Islet precursor cell (in vitro differentiated cells): ENCODE results near the gene PXDN.
"Not testable (repeated sequence)": the region's sequence is repeated elsewhere in the genome, so short reads cannot be mapped to it uniquely, and the experiment has no call there.

Experiments
- DNase-seq: peaks from one replicate; pipeline ENCODE4 v3.0.0-alpha.2; 2018

Gene PXDN

DNA sequence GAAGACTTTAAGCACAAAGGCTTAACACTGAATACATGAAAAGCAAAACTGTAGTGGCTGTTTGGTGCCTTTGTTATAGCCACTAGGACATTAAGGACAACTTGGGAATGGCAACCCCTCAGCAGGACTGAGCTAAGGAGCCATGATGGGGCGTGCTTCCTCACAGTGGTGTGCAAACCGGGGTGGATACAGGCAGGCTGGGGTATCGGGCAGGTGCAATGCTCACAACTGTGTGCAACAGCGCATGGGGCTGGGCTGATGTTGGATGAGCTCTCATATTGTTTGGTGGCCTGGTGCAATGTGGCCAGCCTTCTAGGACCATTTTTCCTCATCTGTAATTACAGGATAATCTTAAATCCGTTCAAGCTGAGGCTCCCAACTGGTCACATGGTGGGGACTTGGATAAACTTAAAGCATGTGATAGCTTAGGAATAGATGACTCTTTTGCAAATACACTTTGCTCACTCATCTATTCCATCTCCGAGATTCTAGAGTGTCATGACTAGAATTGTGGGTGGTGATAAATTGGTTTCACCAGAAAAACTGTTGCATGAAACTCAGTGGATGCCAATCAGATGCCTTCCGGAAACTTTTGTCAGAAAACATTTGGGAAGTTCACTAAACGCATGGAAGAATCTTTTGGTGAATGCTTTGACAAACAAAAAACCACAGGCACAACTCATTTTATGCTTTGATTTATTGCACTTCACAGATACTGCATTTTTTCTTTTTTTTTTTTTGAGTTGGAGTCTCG is 116.5 kb downstream of the PXDN start:
- no peak for DNase-seq

DNA sequence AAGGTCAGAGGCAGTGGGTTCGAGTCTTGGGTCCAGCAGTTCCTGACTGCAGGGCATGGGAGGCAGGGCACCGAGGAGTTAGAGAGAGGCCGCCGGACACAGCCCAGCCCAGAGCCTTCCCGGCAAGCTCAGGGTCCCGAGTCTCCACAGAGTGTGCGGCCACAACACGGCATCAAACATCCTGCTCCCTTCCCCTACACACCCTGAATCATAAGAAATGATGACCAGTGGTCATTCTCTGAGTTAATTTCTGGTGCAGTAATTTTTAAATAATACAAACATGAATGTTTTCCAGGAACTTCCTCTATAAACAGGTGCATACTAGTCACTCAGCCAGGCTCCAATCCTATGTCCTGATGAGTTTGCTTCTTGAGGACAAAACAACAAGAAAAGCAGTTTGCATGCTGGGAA is 118.0 kb downstream of the PXDN start:
- DNase-seq: no peak

DNA sequence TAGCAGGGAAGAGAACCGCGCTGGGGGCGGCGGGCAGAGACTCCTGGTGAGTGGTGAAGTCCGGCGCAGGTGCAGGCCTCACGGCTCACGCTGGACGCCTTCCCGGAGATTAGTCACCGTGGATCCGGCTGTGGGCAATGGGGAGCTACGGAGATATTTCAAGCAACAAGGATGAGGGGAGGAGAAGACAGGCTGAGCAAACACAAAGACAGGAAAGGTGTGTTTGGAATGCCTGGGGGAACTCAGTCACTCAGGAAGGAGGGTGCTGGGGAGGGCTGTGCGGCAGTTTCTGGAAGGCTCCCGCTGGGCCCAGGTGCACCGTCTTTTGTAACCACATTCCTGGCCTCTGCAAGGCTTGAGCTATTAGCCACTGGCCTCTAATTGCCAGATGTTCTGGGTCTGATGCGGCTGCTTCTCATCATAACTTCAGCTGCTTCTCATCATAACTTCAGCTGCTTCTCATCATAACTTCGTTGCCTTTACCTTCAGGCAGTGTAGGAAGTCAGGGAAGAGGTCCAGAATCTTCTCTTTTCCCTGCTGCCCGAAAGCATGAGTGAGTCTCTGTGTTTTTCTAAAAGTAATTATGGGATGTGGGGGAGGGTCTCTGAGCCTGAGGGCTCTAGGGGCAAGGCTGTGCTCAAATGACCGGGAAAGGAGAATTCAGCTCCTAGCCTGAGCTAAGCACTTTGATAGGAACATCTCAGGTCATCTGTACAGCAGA is 118.9 kb downstream of the PXDN start:
- DNase-seq: peak; percentile 97

DNA sequence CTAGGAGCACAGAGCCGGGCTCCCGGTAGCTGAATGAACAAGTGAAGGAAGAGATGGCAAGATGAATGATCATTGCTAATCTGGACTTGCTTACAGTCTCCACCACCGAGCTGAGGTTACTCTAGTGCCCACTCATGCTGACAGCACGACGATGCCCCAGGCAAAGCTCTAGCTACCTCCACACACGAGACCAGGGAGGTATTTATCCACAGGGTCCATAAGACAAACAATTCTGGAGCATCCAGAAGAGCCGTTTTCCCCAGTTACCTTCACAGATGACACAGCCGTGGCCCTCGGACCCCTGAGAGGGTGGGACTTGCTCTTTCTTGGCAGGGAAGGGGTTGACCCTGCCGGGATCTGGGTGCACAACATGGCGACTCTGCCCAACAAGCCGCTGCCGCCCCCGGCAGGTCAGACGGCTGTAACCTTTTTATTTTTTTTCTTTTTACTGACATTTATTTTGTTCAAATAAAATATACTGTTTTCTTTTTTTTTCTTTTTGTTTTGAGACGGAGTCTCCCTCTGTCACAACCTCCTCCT is 120.3 kb downstream of the PXDN start:
- no peak for DNase-seq

DNA sequence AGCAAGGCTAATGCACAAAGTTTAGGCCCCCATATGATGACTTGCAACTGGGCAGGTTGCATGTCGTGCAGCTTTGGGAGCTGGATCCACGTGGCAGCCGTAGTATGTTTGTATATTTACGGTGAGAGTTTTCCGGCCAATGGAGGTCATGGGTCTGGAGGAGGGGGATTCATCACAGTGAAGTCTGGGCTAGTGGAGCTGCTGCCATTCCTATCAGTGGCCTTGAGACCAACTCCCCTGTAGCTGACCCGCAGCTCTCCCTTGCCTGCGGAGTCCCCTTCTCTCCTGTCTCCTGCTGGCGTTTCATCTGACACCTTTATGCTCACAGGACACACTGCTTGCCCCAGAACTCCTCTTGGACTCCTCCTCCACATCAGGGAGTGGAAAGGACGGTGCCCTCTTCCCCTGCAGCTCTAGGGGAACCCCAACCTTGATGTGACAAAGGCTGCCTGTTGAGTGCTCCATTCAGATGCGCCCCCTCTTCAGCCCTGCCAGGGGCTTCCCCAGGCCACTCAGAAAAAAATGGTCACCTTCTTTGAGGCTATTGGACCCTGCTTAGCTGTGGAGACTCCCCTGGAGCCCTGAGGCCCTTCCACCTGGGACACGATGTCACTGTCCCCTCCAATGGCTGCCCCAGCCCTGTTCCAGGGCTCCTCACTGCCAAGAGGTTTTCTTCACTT is 121.7 kb downstream of the PXDN start:
- no peak for DNase-seq

DNA sequence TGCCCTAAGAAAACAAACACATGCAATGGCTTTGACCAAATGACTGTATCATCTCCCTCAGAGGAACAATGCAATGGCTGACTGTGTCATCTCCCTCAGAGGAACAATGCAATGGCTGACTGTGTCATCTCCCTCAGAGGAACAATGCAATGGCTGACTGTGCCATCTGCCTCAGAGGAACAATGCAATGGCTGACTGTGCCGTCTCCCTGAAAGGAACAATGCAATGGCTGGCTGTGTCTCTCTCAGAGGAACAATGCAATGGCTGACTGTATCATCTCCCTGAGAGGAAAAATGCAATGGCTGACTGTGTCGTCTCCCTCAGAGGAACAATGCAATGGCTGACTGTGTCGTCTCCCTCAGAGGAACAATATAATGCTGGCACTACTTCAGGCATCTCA is 122.3 kb downstream of the PXDN start:
- not testable (repeated sequence) for DNase-seq

DNA sequence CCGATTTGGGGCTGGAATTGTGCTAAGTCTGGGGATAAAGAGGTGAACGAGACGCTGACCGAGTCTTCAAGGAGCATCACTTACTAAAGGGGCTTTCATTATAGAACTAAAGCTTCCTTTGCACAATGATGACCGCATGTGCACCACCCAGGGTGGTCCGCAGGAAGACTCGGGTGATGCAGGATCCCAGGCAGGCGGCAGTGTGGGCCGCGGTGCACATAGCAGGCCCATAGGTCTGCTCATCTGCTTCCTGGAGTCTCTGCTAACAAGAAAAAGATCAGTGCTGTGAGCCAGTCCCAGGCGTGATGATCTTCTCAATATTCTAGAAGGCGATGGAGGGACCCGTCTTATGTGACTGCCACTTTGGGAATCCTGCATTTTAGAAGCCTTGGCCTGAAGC is 122.8 kb downstream of the PXDN start:
- no peak for DNase-seq

DNA sequence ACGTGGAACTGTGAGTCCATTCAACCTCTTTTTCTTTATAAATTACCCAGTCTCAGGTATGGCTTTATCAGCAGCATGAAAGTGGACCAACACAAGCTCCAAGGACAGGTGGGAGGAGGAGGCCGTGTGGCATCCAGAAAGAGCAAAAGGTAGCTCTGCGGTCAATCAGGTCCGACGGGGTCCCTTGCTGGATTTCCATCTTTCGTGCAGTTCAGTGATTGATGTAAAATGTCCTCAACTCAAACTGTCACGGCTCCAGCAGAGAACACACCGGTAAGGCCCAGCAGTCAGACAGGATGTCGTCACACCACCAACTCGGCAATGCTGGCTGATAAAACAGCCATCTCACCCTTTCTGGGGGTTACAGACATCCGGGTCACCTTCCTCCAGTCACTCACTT is 123.3 kb downstream of the PXDN start:
- DNase-seq: no peak

DNA sequence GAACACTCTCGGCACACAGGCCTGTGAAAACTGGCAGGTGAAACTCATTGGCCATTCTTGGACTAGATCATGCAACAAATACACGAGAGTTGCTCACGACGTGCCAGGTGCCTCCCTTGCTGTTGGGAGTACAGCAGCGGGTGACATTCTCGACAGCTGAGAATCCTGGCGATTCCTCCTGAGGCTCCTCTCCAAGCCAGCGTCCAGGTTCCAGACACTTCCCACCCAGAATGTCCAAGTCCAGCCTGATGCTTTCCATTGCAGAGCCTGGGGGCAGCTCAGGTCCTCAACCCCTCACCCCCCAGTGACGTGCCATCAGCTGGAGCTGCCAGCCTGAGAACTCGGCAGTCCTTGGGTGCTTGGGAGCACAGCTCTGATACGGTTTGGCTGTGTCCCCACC is 124.2 kb downstream of the PXDN start:
- no peak for DNase-seq

DNA sequence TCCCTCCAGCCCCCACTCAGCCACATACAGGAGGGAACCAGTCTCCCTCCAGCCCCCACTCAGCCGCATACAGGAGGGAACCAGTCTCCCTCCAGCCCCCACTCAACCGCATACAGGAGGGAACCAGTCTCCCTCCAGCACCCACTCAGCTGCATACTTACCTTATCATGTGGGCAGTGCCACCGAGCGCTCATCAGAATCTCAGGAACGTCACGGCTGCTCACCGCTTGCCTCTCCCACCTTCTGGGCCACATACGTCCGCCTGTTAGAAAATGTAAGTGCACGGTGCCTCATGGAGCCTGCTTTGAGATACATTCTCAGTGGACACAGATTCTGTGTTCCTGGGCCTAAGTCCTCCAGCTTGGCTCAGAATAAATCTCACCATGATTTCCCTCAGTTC is 124.8 kb downstream of the PXDN start:
- no peak for DNase-seq

DNA sequence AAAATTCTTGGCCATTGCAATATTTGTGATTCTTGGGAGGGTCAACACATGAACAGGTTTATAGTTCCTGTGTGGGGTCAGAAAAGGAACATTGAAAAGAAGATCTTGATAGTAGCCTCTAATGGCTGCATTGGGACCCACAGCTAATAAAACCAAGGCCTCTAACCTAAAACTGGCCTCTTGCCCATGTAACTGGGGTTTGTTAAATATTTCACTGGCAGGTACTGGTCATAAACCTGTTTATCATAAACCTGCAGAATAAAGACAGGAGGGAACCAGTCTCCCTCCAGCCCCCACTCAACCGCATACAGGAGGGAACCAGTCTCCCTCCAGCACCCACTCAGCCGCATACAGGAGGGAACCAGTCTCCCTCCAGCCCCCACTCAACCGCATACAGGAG is 125.3 kb downstream of the PXDN start:
- no peak for DNase-seq

DNA sequence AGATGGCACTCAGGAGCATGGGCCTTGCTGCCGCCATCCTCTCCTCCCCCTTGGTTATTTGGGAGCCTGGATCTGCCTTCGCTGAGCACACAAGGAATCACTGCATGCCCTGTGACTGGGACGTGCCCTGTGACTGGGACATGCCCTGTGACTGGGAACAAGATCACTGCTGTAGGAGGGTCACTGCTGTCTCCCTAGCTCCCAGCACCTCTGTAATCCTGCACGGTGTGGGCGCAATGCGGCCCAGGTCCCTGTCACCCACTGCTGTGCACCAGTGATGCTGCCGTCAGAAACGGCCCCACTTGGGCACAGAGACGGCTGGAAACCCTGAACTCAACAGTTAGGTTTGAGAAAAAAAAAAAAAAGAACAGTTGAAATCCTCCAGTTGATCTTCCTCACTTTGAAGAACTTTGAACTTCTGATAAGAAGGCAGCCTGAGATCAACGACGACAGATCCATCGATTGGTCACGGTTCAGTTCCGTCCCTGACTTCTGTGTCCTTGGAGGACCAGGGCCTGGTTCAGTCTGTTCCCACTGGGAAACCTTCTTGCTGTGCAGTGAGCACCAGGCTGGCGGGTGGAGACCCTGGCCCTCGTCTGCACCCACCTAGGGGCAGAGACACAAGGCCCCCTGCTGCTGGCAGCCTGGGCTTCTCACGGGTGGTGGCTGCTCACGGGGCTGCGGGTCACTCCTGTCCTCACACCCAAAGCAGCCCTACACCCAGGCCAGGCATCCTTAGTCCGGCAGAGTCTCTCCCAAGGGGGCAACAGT is 125.9 kb downstream of the PXDN start:
- no peak for DNase-seq

DNA sequence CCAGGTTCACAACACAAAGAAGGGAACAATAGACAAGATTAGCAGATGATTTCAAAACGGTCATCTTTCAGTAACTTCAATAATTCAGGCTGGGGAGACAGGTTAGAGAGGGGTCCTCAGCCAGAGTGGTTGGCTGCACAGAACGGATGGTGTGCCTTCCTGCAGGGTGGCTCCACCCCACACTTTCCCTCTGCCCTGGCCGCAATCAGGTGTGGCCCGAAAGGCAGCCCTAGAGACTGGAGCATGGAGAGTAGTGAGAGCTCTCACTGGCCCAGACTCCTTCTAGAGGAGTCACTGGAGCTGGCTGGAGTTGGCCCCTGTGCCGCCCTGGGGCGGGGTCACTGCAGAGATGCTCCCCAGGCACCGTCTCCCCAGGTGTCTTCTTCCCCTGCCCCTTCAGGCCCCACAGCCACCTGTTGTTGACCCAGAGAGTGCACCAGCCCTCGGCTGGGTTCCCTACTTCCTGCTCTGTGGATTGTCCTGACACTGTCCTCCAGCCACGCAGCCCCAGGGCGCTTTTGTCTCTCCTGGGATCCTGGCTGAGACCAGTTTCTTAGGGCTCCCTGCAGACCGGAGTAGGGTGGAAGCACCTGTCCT is 126.8 kb downstream of the PXDN start:
- DNase-seq: peak; percentile 88

DNA sequence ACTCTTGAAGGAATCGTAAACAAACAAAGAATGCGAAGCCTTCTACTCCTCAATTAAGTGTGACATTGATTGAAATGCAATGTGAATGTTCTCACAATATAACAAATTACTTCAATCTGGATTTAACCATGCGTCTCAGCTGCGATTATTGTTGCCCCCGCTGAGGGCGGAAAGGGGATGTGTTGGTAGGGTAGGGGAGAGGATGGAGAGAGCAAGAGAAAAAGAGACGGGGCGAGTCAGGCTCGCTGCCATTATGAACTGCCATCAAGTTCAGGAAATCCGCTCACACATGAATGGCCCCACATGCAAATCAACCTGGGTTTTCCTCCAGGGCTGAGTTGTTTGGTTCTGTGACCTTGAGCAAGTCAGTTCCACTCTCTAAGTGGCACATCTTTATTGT is 129.8 kb downstream of the PXDN start:
- no peak for DNase-seq

DNA sequence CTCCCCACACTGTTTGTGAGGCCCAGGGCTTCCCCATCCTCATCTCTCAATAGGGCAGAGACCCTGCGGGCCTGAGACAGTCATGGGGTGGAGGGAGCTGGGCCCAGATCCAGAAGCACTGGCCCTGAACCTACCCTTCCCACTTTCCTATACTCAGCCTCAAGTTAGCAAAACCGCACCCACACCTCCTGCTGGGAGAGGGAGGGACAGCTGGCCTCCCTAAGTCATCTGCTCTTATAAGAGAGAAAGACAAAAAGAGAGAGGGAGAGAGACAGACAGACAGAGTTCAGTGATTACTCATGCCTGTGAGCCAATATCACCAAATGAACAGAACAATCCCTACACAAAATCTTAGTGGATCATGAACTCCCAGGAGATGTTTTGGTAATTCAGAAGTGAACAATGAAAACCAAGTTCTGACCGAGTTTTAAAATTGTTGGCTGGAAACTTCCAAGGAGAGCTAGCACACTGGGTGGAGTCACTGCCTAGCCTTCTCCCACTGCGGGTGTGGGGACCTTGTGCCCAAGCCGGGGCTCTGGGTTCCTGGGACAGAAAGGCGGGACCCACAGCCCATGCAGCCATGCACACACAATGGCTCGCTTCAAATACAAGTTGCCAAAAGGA is 130.5 kb downstream of the PXDN start:
- DNase-seq: no peak

DNA sequence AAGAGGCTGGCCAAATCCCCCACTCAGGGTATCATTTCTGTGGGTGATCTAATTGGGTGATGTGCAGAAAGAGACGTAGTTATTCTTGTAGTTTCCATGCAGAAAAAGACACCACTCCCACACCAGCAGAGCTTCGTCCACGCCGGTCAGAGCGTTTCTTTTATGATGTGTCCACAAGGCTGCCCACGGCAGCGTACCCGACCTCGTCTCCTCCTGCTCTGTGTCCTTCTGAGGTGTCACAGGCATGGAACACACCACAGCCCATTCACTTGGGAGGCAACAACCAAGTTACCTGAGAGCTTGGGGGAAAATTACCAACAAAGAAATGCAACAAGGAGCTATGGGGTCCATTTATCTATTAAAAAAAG is 131.3 kb downstream of the PXDN start:
- DNase-seq: no peak

DNA sequence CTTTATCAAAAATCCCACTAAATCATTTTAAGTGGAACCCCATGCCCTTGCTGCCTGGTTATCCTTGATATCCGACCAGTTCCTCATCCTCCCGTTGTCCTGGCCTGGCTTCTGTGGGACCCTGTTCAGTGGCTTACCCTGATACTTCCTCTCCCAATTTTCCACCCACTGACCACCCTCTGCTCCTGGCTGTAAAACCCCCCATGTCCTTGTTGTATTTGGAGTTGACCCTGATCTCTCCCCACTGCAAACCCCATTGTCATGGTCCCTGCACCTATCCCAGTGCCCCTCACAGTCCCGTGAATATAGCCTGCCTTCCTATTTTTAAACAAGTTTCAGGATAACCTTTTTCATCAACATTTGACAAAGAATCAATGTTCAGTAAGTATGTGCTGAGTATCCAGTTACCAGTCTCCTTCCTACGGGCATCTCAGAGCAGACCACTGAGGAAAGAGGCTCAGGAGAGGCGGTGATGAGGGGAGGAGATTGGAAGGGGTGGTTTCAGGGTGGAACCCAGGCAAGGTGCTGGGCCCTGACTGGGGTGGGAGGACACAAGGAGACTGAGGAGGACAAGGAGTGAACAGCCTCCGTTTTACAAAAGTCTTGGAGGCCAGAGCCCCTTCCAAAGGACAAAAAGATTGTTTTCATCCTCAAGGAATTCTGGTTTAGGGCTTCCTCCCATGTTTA is 131.8 kb downstream of the PXDN start:
- no peak for DNase-seq

DNA sequence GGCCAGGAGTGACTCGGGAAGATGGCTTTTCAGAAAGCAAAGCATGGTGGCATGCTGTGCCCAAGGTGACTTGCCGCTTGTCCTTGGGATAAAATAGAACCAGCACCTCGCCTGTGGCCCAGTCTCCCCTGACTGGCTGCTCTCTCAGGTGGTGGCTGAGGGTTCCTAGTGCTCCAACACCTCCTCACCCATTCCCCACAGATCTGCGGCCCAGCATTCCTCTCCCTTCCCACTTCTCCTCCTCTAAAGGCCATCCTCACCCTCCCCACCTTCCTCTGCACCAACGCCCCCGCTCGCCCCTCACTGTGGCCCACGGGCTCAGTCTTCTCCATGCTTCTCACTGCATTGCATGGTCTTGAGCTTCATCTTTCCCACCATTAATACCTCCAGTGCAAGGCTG is 132.4 kb downstream of the PXDN start:
- DNase-seq: no peak

DNA sequence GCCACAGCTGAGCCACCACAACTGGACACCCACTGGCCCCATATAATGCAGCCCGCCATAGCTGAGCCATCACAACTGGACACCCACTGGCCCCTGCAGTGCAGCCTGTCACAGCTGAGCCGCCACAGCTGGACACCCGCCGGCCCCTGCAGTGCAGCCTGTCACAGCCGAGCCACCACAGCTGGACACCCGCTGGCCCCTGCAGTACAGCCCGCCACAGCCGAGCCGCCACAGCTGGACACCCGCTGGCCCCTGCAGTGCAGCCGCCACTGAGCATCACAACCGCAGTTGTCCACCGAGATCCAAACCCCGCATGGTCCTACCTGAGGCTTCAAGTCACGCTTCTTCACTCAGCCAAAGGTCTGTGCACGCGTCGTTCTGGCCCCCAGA is 134.2 kb downstream of the PXDN start:
- no peak for DNase-seq

DNA sequence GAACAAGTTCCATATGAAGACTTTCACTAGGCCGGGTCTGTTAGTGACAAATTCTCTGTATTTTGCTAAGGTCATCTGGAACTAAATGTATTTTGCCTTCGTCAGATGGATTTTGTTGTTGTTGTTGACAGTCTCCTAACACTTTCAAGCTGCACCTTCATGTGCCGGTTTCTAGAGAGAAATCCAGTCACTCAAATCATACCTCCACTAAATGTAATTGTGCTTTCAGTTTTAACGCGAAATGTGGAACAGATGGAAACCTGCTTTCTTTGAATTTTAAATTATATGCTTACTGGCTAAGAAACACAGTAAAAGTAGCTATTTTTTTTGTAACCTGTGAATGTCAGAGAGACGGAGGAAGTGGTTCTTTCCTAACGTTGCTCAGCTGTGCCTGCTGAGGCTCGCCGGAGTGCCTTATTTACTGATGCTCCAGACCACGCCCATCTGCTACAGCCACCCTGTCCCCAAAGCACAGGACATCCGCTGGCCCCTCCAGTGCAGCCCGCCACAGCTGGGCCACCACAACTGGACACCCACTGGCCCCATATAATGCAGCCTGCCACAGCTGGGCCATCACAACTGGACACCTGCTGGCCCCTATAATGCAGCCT is 134.7 kb downstream of the PXDN start:
- DNase-seq: no peak

DNA sequence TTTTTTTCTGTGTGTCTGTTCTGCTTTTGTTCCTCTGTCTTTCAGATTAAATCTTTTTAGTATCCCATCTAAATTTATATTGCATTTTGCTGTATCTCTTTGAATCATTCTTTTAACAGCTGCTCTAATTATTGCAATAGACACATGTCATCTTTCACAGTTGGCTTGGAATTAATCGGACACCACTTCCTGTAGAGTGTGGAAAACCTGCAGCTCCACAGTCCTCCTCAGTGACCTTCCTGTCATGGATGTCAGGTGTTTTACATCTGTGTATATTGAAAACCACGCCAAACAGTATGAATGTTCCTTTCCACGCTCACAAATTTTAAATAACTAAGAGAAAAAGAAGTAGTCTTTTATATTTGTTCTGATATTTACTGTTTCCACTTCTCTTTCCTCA is 135.3 kb downstream of the PXDN start:
- no peak for DNase-seq
